Ishikawa (cell line): ENCODE data around the gene LNP1.

Experiments used
- CEBPB ChIP-seq: IDR thresholded peaks from 2 replicates; pipeline ENCODE4 v1.6.1; 2012
- CREB1 ChIP-seq: IDR thresholded peaks from 2 replicates; pipeline ENCODE4 v1.6.1; 2012; ENCODE audit warnings: low read depth
- EGR1 ChIP-seq: IDR thresholded peaks from 2 replicates; pipeline ENCODE4 v1.6.1; 2012
- EP300 ChIP-seq: IDR thresholded peaks from 2 replicates; pipeline ENCODE4 v1.6.1; 2012; ENCODE audit warnings: borderline replicate concordance
- FOXM1 ChIP-seq: IDR thresholded peaks from 2 replicates; pipeline ENCODE4 v1.6.1; 2012; ENCODE audit warnings: low read depth, borderline replicate concordance
- NFIC ChIP-seq: IDR thresholded peaks from 2 replicates; pipeline ENCODE4 v1.6.1; 2012
- RAD21 ChIP-seq: IDR thresholded peaks from 2 replicates; pipeline ENCODE4 v1.6.1; 2012; ENCODE audit warnings: low read depth
- REST ChIP-seq: IDR thresholded peaks from 2 replicates; pipeline ENCODE4 v1.6.1; 2012; ENCODE audit warnings: low read depth, mild to moderate bottlenecking
- TAF1 ChIP-seq: IDR thresholded peaks from 2 replicates; pipeline ENCODE4 v1.6.1; 2012; ENCODE audit warnings: low read depth, mild to moderate bottlenecking
- TCF12 ChIP-seq: IDR thresholded peaks from 2 replicates; pipeline ENCODE4 v1.6.1; 2012; ENCODE audit warnings: low read depth
- USF1 ChIP-seq: IDR thresholded peaks from 2 replicates; pipeline ENCODE4 v1.6.1; 2012
- YY1 ChIP-seq: IDR thresholded peaks from 2 replicates; pipeline ENCODE4 v1.6.1; 2012; ENCODE audit warnings: low read depth
- ZBTB7A ChIP-seq: IDR thresholded peaks from 2 replicates; pipeline ENCODE4 v1.6.1; 2012; ENCODE audit warnings: low read depth

- no peak for TF ChIP-seq YY1
- TF ChIP-seq REST: no peak
- no peak for TF ChIP-seq RAD21
- no peak for TF ChIP-seq EP300
- TF ChIP-seq TAF1: no peak
- no peak for TF ChIP-seq FOXM1
- TF ChIP-seq ZBTB7A: no peak
- TF ChIP-seq CEBPB: no peak
- TF ChIP-seq CREB1: no peak
- no peak for TF ChIP-seq NFIC
- no peak for TF ChIP-seq USF1
- no peak for TF ChIP-seq EGR1
- TF ChIP-seq TCF12: no peak
Measured at GRCh38 chr3:100437721-100438622, 36.6 kb downstream of the LNP1 start.
